Cardiac fibroblast (primary cell): ENCODE data around the gene GPC1.
A peak's percentile ranks its signal among the peaks of the same experiment; 100 is the strongest.
"Not testable (repeated sequence)": the region's sequence is repeated elsewhere in the genome, so short reads cannot be mapped to it uniquely, and the experiment has no call there.

Experiments
- DNase-seq, 2 donors: peaks; one replicate each; pipeline versions ENCODE4 v3.0.0 to v3.0.0-alpha.2; 2010; ENCODE audit warnings: low read depth in 2 of 2
- H3K4me3 ChIP-seq, 2 donors: replicated peaks in 1 of 2; 1 replicate in 1 of 2; 2 replicates in 1 of 2; pipeline ENCODE4 v1.5.1; 2011; ENCODE audit warnings: low read depth in 2 of 2, low read length in 2 of 2, mild to moderate bottlenecking in 2 of 2, moderate library complexity in 1 of 2
- TF ChIP-seq, protein P1 (sequence below): IDR thresholded peaks from one replicate; pipeline ENCODE4 v1.5.1; 2011; ENCODE audit warnings: low read depth, mild to moderate bottlenecking, low read length, inconsistent platforms

GPC1 gene

DNA sequence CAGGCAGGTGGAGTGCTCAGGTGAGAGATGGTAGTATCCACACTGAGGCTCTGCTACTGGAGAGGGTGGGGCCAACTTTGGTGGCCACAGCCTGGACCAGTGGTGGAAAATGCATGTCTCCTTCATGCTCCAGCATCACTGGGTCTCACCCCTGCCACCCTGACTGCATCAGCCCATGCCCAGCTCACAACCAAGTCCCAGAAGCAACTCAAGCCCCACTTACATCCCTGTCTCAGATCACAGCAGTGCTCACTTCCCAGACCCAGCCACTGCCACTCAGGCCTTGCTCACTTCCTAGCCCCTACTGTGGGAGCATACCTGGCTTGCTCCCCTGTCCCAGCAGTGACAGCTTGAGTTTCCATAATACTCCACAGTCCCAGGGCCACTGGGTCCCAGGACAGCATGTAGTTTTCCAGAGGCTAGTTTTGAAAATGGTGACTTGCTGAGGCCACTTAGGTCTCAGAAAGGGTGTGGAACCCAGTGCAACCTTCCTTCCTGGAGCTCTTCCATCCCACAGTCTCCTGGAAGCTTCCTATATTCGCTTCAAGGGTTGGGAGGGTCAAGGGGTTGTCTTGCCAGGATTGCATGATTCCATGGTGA is 58.8 kb downstream of the GPC1 start:
- H3K4me3 ChIP-seq = no peak overlapping the region
- no peak for DNase-seq
- TF ChIP-seq, protein P1, sequence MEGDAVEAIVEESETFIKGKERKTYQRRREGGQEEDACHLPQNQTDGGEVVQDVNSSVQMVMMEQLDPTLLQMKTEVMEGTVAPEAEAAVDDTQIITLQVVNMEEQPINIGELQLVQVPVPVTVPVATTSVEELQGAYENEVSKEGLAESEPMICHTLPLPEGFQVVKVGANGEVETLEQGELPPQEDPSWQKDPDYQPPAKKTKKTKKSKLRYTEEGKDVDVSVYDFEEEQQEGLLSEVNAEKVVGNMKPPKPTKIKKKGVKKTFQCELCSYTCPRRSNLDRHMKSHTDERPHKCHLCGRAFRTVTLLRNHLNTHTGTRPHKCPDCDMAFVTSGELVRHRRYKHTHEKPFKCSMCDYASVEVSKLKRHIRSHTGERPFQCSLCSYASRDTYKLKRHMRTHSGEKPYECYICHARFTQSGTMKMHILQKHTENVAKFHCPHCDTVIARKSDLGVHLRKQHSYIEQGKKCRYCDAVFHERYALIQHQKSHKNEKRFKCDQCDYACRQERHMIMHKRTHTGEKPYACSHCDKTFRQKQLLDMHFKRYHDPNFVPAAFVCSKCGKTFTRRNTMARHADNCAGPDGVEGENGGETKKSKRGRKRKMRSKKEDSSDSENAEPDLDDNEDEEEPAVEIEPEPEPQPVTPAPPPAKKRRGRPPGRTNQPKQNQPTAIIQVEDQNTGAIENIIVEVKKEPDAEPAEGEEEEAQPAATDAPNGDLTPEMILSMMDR = no peak

DNA sequence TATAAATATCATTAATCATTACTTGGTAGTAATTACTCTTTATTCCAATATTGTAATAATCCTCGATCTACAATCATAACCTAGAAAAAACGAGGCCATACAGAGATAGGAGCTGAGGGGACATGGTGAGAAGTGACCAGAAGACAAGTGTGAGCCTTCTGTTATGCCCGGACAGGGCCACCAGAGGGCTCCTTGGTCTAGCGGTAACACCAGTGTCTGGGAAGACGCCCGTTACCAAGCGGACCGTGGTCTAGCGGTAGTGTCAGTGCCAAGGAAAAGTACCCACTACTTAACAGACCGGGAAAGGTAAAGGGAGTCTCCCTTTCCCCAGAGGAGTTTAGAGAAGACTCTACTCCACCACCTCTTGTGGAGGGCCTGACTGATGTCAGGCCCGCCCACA is 59.5 kb downstream of the GPC1 start:
- DNase-seq = peak; percentile 22 to 36

GRCh38 chr2:240497082-240497481 is 61.6 kb downstream of the GPC1 start:
- TF ChIP-seq, protein P1 = peak; percentile 51
- H3K4me3 ChIP-seq = not testable (repeated sequence)
- DNase-seq = peak; percentile 52 to 59

More for the DNA sequence above, 59.5 kb downstream of the GPC1 start:
- TF ChIP-seq, protein P1 = peak; percentile 52
- H3K4me3 ChIP-seq = not testable (repeated sequence)

DNA sequence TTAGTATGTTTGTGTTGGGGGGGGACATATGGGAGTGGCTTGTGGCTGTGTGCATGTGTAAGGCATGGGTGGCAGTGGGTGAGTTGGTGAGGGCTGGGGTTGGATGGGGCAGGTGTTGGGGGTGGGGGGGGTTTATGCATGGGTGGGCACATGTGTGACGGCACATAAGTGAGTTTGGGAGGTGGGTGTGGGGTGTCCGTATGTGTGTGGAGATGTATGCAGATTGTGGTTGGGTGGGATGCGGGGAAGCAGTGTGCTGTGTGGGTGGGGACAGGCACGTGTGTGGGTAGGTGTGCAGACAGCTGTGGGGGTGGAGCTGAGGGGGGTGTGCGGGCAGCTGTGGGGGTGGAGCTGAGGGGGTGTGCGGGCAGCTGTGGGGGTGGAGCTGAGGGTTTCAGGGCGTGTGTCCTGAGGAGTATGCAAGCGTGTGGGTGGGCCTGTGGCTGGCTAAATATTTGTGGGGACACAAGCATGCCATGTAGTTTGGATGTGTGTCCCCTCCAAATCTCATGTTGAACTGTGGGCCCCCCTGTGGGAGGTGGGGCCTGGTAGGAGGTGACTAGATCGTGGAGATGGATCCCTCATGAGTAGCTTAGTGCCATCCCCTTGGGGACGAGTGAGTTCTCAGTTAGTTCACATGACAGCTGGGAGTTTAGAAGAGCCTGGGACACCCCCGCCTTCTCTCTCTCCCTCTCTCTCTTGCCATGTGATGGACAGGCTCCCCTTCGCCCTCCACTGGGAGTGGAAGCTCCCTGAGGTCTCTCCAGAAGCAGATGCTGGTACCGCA is 62.9 kb downstream of the GPC1 start:
- TF ChIP-seq, protein P1 = no peak
- no peak for DNase-seq
- H3K4me3 ChIP-seq = no peak overlapping the region

DNA sequence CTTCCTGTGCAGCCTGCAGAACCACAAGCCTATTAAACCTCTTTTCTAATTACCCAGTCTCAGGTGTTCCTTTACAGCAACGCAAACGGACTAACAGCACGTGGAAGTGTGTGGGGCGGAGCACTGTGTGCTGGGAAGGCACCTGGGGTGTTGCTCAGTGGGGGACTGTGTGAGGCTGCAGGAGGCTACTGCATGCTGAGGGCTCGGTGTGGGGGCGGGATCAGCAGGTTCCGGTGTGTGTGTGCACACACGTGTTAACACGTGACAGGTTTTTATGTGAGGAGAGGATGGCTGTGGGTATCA is 63.4 kb downstream of the GPC1 start:
- no peak overlapping the region for H3K4me3 ChIP-seq
- TF ChIP-seq, protein P1 = no peak
- DNase-seq = no peak

DNA sequence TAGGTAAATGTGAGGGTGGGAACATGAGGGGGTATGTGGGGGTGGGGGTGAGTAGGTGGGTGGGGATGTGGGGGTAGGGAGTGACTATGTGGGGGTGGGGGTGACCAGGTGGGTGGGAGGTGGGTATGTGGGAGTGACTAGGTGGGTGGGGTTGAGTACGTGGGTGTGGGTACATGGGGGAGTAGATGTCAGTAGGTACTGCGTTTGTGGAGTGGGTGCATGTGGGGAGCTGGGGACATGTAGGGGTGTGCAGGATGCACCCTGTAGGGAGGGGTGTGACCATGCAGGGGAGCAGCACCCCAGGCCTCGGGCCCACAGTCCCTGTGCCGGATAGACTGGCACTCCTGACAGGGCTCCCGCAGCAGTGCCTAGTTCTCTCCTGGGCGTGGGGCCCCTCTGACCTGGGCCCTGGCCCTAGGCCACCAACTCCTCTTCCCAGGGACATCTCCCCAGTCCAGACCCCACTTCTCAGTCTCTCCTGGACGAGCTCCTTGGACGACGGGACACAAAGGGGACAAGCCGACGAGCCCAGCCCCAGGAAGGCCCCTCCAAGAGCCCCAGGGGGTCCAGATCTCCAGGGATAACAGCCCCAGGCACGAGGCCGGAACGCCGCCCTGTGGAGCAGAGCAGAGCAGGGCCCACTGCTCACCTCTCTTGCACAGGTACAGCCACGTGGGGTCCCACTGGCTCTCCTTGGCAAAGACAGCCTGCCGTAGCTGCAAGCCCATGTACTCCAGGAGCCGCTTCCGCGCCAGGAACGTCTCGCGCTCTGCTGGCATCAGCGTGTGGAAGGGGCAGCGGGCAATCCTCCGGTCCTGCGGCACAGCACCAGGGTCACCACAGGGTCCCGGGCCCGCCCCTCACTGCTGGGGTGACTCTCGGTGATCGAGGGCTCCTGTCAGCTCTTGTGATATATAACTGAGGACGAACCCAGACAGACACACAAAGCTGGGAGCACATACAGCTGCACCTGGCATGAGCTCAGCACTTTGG is 64.1 kb downstream of the GPC1 start:
- no peak overlapping the region for H3K4me3 ChIP-seq
- TF ChIP-seq, protein P1 = no peak
- DNase-seq = no peak
